ENCODE measurements around the gene TRIM24. TPM values are rescaled to one million over a fixed set of nuclear protein-coding genes. Genes with fewer than 3 reads are reported as not detected.

The TRIM24 gene
- total and polyA plus RNA-seq, 2 of the 13 experiments (the other 11 are each of a cell fraction or from before 2014, with no cell fraction given) = 100 to 106 TPM

GRCh38 chr7:138565451-138566114 is 105.5 kb downstream of the TRIM24 start (continued):
- TF ChIP-seq CENPX (CRISPR knock-in tag; IDR thresholded peaks at IDR 0.05) (no peak), GLI4 (CRISPR knock-in tag; IDR thresholded peaks at IDR 0.05; ENCODE audit: borderline replicate concordance) (no peak), ZNF17 (CRISPR knock-in tag; IDR thresholded peaks at IDR 0.05) (no peak), ZNF674 (CRISPR knock-in tag; IDR thresholded peaks at IDR 0.05; ENCODE audit: low read depth) (no peak), MTA1 (CRISPR knock-in tag; IDR thresholded peaks at IDR 0.05; ENCODE audit: borderline replicate concordance) (no peak; the same call in 1 of the 2 replicates), EZH2 (conservative IDR thresholded peaks at IDR 0.05; ENCODE audit: low read depth, low read length) (no peak), ZNF501 (CRISPR knock-in tag; IDR thresholded peaks at IDR 0.05) (no peak; the same call in 1 of the 2 replicates), KMT2A (CRISPR knock-in tag; IDR thresholded peaks at IDR 0.05) (peak; percentile 56; the same call in 1 of the 2 replicates), BHLHE40 (IDR thresholded peaks at IDR 0.05; ENCODE audit: low read length) (no peak), STAG1 (CRISPR knock-in tag; IDR thresholded peaks at IDR 0.05) (peak; percentile 13; the same call in 1 of the 2 replicates), CBFB (CRISPR knock-in tag; IDR thresholded peaks at IDR 0.05) (0 out of 2 replicates have a peak, but pooled peaks have one; percentile 33), ELK4 (CRISPR knock-in tag; IDR thresholded peaks at IDR 0.05; ENCODE audit: borderline replicate concordance) (no peak), ZNF574 (CRISPR knock-in tag; IDR thresholded peaks at IDR 0.05) (no peak; the same call in none of the 2 replicates), SOX6 (IDR thresholded peaks at IDR 0.05) (no peak), SOX6 (CRISPR knock-in tag; IDR thresholded peaks at IDR 0.05) (peak; percentile 98), JUNB (CRISPR knock-in tag; IDR thresholded peaks at IDR 0.05; ENCODE audit: borderline replicate concordance) (peak; percentile 54; the same call in 1 of the 2 replicates), AKNA (CRISPR knock-in tag; IDR thresholded peaks at IDR 0.05; ENCODE audit: borderline replicate concordance) (no peak), ZNF484 (CRISPR knock-in tag; IDR thresholded peaks at IDR 0.05; ENCODE audit: borderline replicate concordance, low read depth) (no peak), ARNTL (CRISPR knock-in tag; IDR thresholded peaks at IDR 0.05) (no peak), SYNCRIP (IDR thresholded peaks at IDR 0.05; ENCODE audit: insufficient read depth, low read depth, low read length) (no peak), NR2F1 (CRISPR knock-in tag; IDR thresholded peaks at IDR 0.05) (peak; percentile 8 to 17; a peak in 1 of 4 replicates)
